Fibroblast of lung (primary cell): Measurements from ENCODE around the gene USP15. TPM values are rescaled to one million over a fixed set of nuclear protein-coding genes. Genes with fewer than 3 reads are reported as not detected.

Source experiments
- DNase-seq, 2 donors: peaks; one replicate each; pipeline versions ENCODE4 v3.0.0 to v3.0.0-alpha.2; 2010; ENCODE audit warnings: low read depth in 2 of 2
- H2AFZ ChIP-seq: 2 replicates; pipeline ENCODE4 v1.5.1; 2012; ENCODE audit warnings: low read length, control low read depth, inconsistent platforms
- H3K27ac ChIP-seq: 2 replicates; pipeline ENCODE4 v1.5.1; 2011; ENCODE audit warnings: low read length, control low read depth; ENCODE audit not compliant: insufficient read depth
- H3K27me3 ChIP-seq: 2 replicates; pipeline ENCODE4 v1.5.1; 2011; ENCODE audit warnings: mild to moderate bottlenecking, low read length; ENCODE audit not compliant: control insufficient read depth, insufficient read depth
- H3K36me3 ChIP-seq: 2 replicates; pipeline ENCODE4 v1.5.1; 2011; ENCODE audit warnings: low read length; ENCODE audit not compliant: control insufficient read depth, insufficient read depth
- H3K4me1 ChIP-seq: 2 replicates; pipeline ENCODE4 v1.5.1; 2011; ENCODE audit warnings: low read length; ENCODE audit not compliant: control insufficient read depth, insufficient read depth; ENCODE audit errors: extremely low read depth
- H3K4me2 ChIP-seq: 2 replicates; pipeline ENCODE4 v1.5.1; 2011; ENCODE audit warnings: low read length, control low read depth; ENCODE audit not compliant: insufficient read depth; ENCODE audit errors: extremely low read depth
- H3K4me3 ChIP-seq, 4 experiments: fragments of 200-600 bp in 1 of 4; sonication (generic) in 1 of 4; replicated peaks in 1 of 4; 2 replicates each; pipeline ENCODE4 v1.5.1; 2011 to 2016; ENCODE audit warnings: low read length in 4 of 4, low read depth in 3 of 4, mild to moderate bottlenecking in 3 of 4, control low read depth in 2 of 4, inconsistent platforms in 1 of 4, mixed read lengths in 1 of 4; ENCODE audit not compliant: insufficient read depth in 1 of 4; ENCODE audit errors: control extremely low read depth in 1 of 4
- H3K79me2 ChIP-seq: 2 replicates; pipeline ENCODE4 v1.5.1; 2012; ENCODE audit warnings: mild to moderate bottlenecking, low read length, inconsistent platforms; ENCODE audit not compliant: control insufficient read depth, insufficient read depth
- H3K9ac ChIP-seq: 2 replicates; pipeline ENCODE4 v1.5.1; 2011; ENCODE audit warnings: mild to moderate bottlenecking, low read length, control low read depth; ENCODE audit not compliant: insufficient read depth
- H3K9me3 ChIP-seq: 2 replicates; pipeline ENCODE4 v1.5.1; 2012; ENCODE audit warnings: low read depth, low read length; ENCODE audit not compliant: control insufficient read depth, insufficient read depth
- H4K20me1 ChIP-seq: 2 replicates; pipeline ENCODE4 v1.5.1; 2011; ENCODE audit warnings: low read length; ENCODE audit not compliant: control insufficient read depth, insufficient read depth; ENCODE audit errors: extremely low read depth
- CTCF ChIP-seq, 2 donors: IDR thresholded peaks in 1 of 2; conservative IDR thresholded peaks in 1 of 2; 1 replicate in 1 of 2; 2 replicates in 1 of 2; pipeline ENCODE4 v1.5.1; 2011 to 2012; ENCODE audit warnings: low read length in 2 of 2, control low read depth in 1 of 2, inconsistent platforms in 1 of 2, low read depth in 1 of 2, mild to moderate bottlenecking in 1 of 2
- EZH2 ChIP-seq: IDR thresholded peaks from 2 replicates; pipeline ENCODE4 v1.5.1; 2012; ENCODE audit warnings: low read length, control low read depth, mild to moderate bottlenecking; ENCODE audit errors: missing control alignments
- polyA plus RNA-seq, 2 donors: library from polyadenylated mRNA; depleted of rRNA in 1 of 2; stranded (reverse) in 1 of 2; unstranded in 1 of 2; fragments of >200 nt; gene quantifications; 2 replicates each; pipeline ENCODE4 v1.2.1, GENCODE V29; 2011 to 2012; ENCODE audit warnings: missing spikeins in 1 of 2
- total RNA-seq: library from RNA; depleted of rRNA; stranded (reverse); fragments of >200 nt; gene quantifications from 2 replicates; pipeline ENCODE4 v1.2.1, GENCODE V29; 2014

The USP15 gene
- total and polyA plus RNA-seq, 2 donors (not counting 1 experiment from before 2014, with no cell fraction given), result 57.6 to 63.1 TPM

- Histone ChIP-seq H3K27me3 (no peaks in the 10 kb centered on the region), H4K20me1 (no peaks in the 10 kb centered on the region), H3K9ac (no peak overlapping the region), H3K4me3 (no peak overlapping the region), H3K79me2 (peaks cover 95% of the 10 kb centered on the region), H3K36me3 (no peaks in the 10 kb centered on the region), H3K4me1 (no peaks in the 10 kb centered on the region), H3K9me3 (no peaks in the 10 kb centered on the region), H2AFZ (no peak overlapping the region), H3K27ac (no peak overlapping the region), H3K4me2 (no peak overlapping the region)
- DNase-seq, result no peak
- TF ChIP-seq CTCF (conservative IDR thresholded peaks at IDR 0.05 in 1 of 2, IDR thresholded peaks at IDR 0.05 in 1 of 2; ENCODE audit: low read depth in 1 of 2, low read length in 2 of 2) (no peak), EZH2 (no peak)
Measured at GRCh38 chr12:62272936-62273552, 12.8 kb downstream of the USP15 start.

- Histone ChIP-seq H3K4me2 (no peak overlapping the region), H3K4me1 (no peaks in the 10 kb centered on the region), H3K27me3 (no peaks in the 10 kb centered on the region), H3K9ac (no peak overlapping the region), H3K9me3 (no peaks in the 10 kb centered on the region), H3K27ac (no peak overlapping the region), H4K20me1 (no peaks in the 10 kb centered on the region), H3K79me2 (peaks cover 97% of the 10 kb centered on the region), H2AFZ (no peak overlapping the region), H3K36me3 (no peaks in the 10 kb centered on the region), H3K4me3 (no peak overlapping the region)
- TF ChIP-seq EZH2, result no peak
- TF ChIP-seq CTCF (conservative IDR thresholded peaks at IDR 0.05 in 1 of 2, IDR thresholded peaks at IDR 0.05 in 1 of 2; ENCODE audit: low read depth in 1 of 2, low read length in 2 of 2), result no peak
- no peak for DNase-seq
Measured at GRCh38 chr12:62273724-62274380, 13.6 kb downstream of the USP15 start.

GRCh38 chr12:62278022-62278421 is 17.8 kb downstream of the USP15 start:
- H4K20me1 ChIP-seq, result no peaks in the 10 kb centered on the region
- H3K9me3 ChIP-seq, result no peaks in the 10 kb centered on the region
- H3K9ac ChIP-seq, result no peak overlapping the region
- H3K4me3 ChIP-seq, result no peak overlapping the region
- H3K4me1 ChIP-seq, result no peaks in the 10 kb centered on the region
- DNase-seq, result no peak
- no peak overlapping the region for H2AFZ ChIP-seq
- H3K27ac ChIP-seq, result no peak overlapping the region
- TF ChIP-seq EZH2 (no peak), CTCF (conservative IDR thresholded peaks at IDR 0.05 in 1 of 2, IDR thresholded peaks at IDR 0.05 in 1 of 2; ENCODE audit: low read depth in 1 of 2, low read length in 2 of 2) (no peak)
- H3K27me3 ChIP-seq, result no peaks in the 10 kb centered on the region
- peaks cover 94% of the 10 kb centered on the region for H3K79me2 ChIP-seq
- H3K4me2 ChIP-seq, result no peak overlapping the region
- H3K36me3 ChIP-seq, result no peaks in the 10 kb centered on the region
